ACC112 (cell line): ENCODE data around the gene KHNYN.
"Not testable (repeated sequence)": the region's sequence is repeated elsewhere in the genome, so short reads cannot be mapped to it uniquely, and the experiment has no call there.

ENCODE experiments used
- H2AFZ ChIP-seq: fragments of 200-600 bp; sonication (generic); one replicate; pipeline ENCODE4 v1.6.0; 2017; ENCODE audit warnings: antibody characterized with exemption, low read length; ENCODE audit not compliant: unreplicated experiment
- H3K27ac ChIP-seq: fragments of 200-600 bp; sonication (generic); 2 replicates; pipeline ENCODE4 v1.5.1; 2014; ENCODE audit warnings: low read depth, mild to moderate bottlenecking, antibody characterized with exemption, low read length, moderate library complexity
- H3K27me3 ChIP-seq: fragments of 200-600 bp; sonication (generic); 2 replicates; pipeline ENCODE4 v1.6.1; 2014; ENCODE audit warnings: mild to moderate bottlenecking, antibody characterized with exemption, low read length, moderate library complexity, mixed read lengths; ENCODE audit not compliant: insufficient read depth
- H3K36me3 ChIP-seq: fragments of 200-600 bp; sonication (generic); 2 replicates; pipeline ENCODE4 v1.6.1; 2016; ENCODE audit warnings: mild to moderate bottlenecking, antibody characterized with exemption, low read length, moderate library complexity, mixed read lengths; ENCODE audit not compliant: insufficient read depth
- H3K4me1 ChIP-seq: fragments of 200-600 bp; sonication (generic); one replicate; pipeline ENCODE4 v1.6.1; 2016; ENCODE audit warnings: low read length, mixed read lengths; ENCODE audit not compliant: insufficient read depth, unreplicated experiment, control insufficient read depth
- H3K4me3 ChIP-seq: fragments of 200-600 bp; sonication (generic); 2 replicates; pipeline ENCODE4 v1.5.1; 2014; ENCODE audit warnings: mild to moderate bottlenecking, low read depth, low read length
- H3K79me2 ChIP-seq: fragments of 200-600 bp; sonication (generic); one replicate; pipeline ENCODE4 v1.6.0; 2016; ENCODE audit warnings: low read length; ENCODE audit not compliant: control insufficient read depth, unreplicated experiment, insufficient read depth

The KHNYN gene

DNA sequence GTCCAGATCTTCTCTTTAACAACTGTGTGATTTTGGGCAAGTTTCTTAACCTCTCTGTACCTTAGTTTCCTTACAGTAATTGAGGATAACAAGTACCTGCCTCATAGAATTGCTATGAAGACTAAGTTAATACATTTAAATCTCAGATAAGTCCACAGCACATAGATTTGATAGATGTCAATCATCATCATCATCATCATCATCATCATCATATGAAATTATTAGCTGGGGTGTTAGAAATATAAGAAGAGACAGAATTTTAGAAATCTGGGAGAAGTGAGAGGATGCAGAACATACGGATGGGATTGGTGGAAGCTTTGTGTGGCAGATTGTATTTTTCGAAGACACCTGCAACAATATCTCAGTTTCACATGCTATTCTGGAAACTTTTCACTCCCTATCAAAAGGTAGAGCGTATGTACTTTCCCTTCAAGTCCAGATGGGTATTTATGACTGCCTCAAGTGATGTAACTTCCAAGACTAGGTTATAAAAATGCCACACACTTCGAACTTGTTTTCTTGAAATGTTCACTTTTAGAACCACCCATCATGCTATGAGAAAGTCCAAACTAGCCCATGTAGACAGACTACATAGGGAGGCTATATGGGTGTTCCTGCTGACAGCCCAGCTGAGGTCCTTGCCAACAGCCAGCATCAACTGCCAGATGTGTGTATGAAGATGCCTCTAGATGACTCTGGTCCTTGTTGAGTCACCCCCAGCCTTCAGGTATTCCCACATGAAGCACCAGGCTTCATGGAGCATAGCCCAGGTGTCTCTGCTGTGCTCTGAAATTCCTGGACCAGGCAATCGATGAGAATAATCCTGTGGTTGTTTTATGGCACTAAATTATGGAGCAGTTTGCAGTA lies 33.5 kb downstream of the KHNYN start:
- Histone ChIP-seq H2AFZ (no peak overlapping the region), H3K4me1 (no peaks in the 10 kb centered on the region), H3K4me3 (no peak overlapping the region), H3K27me3 (no peaks in the 10 kb centered on the region), H3K79me2 (no peaks in the 10 kb centered on the region), H3K36me3 (no peaks in the 10 kb centered on the region), H3K27ac (no peak overlapping the region)

- H2AFZ ChIP-seq, result no peak overlapping the region
- H3K4me1 ChIP-seq, result no peaks in the 10 kb centered on the region
- H3K36me3 ChIP-seq, result no peaks in the 10 kb centered on the region
- no peaks in the 10 kb centered on the region for H3K79me2 ChIP-seq
- H3K27me3 ChIP-seq, result no peaks in the 10 kb centered on the region
- H3K27ac ChIP-seq, result no peak overlapping the region
- H3K4me3 ChIP-seq, result no peak overlapping the region
Measured at GRCh38 chr14:24463884-24464785, 34.4 kb downstream of the KHNYN start.

- no peak overlapping the region for H2AFZ ChIP-seq
Measured at GRCh38 chr14:24465368-24465767, 35.6 kb downstream of the KHNYN start.

DNA sequence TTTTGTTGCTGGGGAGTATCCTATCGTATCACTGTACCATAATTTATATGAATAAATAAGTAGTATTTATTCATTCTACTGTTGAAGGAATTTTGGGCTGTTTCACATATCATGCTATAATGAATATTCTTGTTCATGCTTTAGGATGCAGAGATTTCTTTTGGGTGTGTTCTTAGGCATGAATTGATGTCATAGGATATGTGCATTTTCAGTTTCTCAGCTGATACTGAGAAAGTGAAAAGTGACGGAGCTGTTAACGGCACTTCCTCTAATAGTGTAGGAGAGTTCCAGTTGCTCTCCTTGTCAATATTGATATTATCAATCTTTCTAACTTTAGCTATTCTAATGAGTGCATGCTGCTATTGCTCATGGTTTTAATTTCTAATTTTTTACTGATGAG lies 36.1 kb downstream of the KHNYN start:
- no peaks in the 10 kb centered on the region for H3K27me3 ChIP-seq
- no peaks in the 10 kb centered on the region for H3K79me2 ChIP-seq
- no peaks in the 10 kb centered on the region for H3K4me1 ChIP-seq
- no peak overlapping the region for H2AFZ ChIP-seq
- no peaks in the 10 kb centered on the region for H3K36me3 ChIP-seq
- no peak overlapping the region for H3K27ac ChIP-seq
- no peak overlapping the region for H3K4me3 ChIP-seq

More at GRCh38 chr14:24465368-24465767, 35.6 kb downstream of the KHNYN start:
- Histone ChIP-seq H3K27ac (no peak overlapping the region), H3K79me2 (no peaks in the 10 kb centered on the region), H3K4me1 (no peaks in the 10 kb centered on the region), H3K36me3 (no peaks in the 10 kb centered on the region), H3K4me3 (no peak overlapping the region), H3K27me3 (no peaks in the 10 kb centered on the region)

- not testable (repeated sequence) for H3K36me3 ChIP-seq, H3K4me3 ChIP-seq, H3K4me1 ChIP-seq, H3K27me3 ChIP-seq, H3K79me2 ChIP-seq, H2AFZ ChIP-seq, H3K27ac ChIP-seq
Measured at GRCh38 chr14:24470450-24470849, 40.7 kb downstream of the KHNYN start.

DNA sequence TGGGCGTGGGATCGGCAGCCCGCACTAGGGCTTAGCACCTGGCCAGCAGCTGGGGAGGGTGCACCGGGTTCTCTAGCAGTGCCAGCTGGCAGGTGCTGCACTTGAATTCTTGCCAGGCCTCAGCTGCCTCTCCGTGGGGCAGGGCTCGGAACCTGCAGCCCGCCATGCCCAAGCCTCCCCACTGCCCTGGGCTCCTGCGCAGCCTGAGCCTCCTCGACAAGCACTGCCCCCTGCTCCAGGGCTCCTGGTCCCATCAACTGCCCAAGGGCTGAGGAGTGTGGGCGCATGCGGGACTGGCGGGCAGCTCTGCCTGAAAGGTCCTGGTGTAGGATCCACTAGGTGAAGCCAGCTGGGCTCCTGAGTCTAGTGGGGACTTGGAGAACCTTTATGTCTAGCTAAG lies 43.5 kb downstream of the KHNYN start:
- H3K79me2 ChIP-seq, result no peaks in the 10 kb centered on the region
- no peak overlapping the region for H3K27ac ChIP-seq
- no peaks in the 10 kb centered on the region for H3K4me1 ChIP-seq
- H3K27me3 ChIP-seq, result no peaks in the 10 kb centered on the region
- H3K36me3 ChIP-seq, result no peaks in the 10 kb centered on the region
- H3K4me3 ChIP-seq, result no peak overlapping the region
- H2AFZ ChIP-seq, result no peak overlapping the region

DNA sequence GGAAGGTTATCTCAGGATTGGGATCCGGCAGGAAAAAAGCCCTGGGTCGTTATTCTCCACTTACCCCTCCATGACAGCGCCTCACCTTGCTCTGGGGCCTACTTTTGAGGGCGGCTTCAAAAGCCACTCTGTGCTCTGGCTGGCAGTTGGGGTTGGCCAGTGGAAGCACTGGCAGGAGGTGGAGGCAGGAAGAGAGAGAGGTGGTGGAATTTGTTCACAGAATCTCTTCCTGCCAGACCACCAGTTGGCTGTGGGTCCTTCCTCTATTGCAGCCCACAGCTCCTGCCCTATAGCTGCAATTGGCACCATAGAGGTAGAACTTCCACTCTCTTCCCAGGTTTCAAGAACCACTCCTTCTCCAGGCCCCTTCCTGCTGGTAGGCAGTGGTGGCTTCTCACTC lies 45.5 kb downstream of the KHNYN start:
- no peak overlapping the region for H2AFZ ChIP-seq
- H3K4me1 ChIP-seq, result no peaks in the 10 kb centered on the region
- H3K36me3 ChIP-seq, result no peaks in the 10 kb centered on the region
- H3K79me2 ChIP-seq, result no peaks in the 10 kb centered on the region
- no peak overlapping the region for H3K27ac ChIP-seq
- H3K4me3 ChIP-seq, result no peak overlapping the region
- no peaks in the 10 kb centered on the region for H3K27me3 ChIP-seq

GRCh38 chr14:24479999-24480398 lies 50.2 kb downstream of the KHNYN start:
- H3K4me3 ChIP-seq, H3K4me1 ChIP-seq, H3K27me3 ChIP-seq, H3K27ac ChIP-seq, H2AFZ ChIP-seq, H3K36me3 ChIP-seq, H3K79me2 ChIP-seq: not testable (repeated sequence)

- H3K4me3 ChIP-seq, result no peak overlapping the region
- peak overlapping the region; percentile 24 for H2AFZ ChIP-seq
- H3K27me3 ChIP-seq, result peaks cover 4% of the 10 kb centered on the region; the same call in 1 of the 2 replicates
- no peaks in the 10 kb centered on the region for H3K79me2 ChIP-seq
- no peaks in the 10 kb centered on the region for H3K4me1 ChIP-seq
- no peak overlapping the region for H3K27ac ChIP-seq
- no peaks in the 10 kb centered on the region for H3K36me3 ChIP-seq
Measured at GRCh38 chr14:24481622-24482324, 52.0 kb downstream of the KHNYN start.

GRCh38 chr14:24482699-24483303 lies 53.0 kb downstream of the KHNYN start:
- H3K4me1 ChIP-seq, H3K36me3 ChIP-seq, H3K27ac ChIP-seq, H3K79me2 ChIP-seq, H3K4me3 ChIP-seq, H3K27me3 ChIP-seq, H2AFZ ChIP-seq: not testable (repeated sequence)
